Fibroblast of lung (primary cell): ENCODE results near the gene GIPC3.

Source experiments
- EZH2 ChIP-seq: IDR thresholded peaks from 2 replicates; pipeline ENCODE4 v1.5.1; 2012; ENCODE audit warnings: low read length, control low read depth, mild to moderate bottlenecking; ENCODE audit errors: missing control alignments
- TF ChIP-seq, protein P1 (sequence below), 2 donors: IDR thresholded peaks in 1 of 2; conservative IDR thresholded peaks in 1 of 2; 1 replicate in 1 of 2; 2 replicates in 1 of 2; pipeline ENCODE4 v1.5.1; 2011 to 2012; ENCODE audit warnings: low read length in 2 of 2, control low read depth in 1 of 2, inconsistent platforms in 1 of 2, low read depth in 1 of 2, mild to moderate bottlenecking in 1 of 2

DNA sequence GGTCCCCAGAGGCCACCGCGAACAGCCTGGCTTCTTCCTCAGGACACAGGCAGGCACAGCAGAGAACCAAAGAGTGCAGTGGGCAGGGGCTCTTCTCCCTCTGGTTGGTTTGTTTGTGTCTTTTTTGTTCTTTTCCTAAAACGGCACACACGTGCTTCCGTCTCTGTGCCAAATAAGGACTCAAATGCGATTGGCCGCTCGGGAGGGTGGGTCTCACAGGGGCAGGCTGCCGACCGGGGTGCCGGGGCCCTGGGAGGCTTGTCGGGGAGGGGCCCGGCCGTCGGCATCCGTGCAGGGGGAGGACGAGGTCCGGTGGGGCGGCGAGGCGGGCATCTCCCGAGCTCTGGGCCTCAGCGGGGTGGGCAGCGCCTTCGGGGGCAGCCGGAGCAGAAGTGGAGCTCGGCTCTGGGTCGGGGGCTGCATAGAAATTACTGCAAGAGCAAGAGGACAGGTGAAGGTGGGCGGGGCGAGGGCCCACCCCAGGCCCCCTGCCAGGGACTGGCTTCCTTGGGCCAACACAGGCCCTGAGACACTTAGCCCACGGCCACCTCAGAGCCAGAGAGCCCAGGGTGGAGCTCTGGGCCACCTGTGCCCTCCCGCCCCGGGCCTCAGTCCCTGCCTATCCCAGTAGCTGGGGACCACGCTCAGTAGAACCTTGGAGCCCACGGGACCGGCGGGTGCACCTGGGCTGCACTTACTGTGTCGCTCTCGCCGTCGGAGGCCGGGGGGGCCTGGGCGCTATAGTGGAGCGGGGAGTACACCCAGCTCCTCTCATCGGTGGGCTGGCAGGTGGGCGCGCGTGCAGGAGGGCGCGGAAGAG, 47.7 kb downstream of the GIPC3 start:
- TF ChIP-seq, protein P1, sequence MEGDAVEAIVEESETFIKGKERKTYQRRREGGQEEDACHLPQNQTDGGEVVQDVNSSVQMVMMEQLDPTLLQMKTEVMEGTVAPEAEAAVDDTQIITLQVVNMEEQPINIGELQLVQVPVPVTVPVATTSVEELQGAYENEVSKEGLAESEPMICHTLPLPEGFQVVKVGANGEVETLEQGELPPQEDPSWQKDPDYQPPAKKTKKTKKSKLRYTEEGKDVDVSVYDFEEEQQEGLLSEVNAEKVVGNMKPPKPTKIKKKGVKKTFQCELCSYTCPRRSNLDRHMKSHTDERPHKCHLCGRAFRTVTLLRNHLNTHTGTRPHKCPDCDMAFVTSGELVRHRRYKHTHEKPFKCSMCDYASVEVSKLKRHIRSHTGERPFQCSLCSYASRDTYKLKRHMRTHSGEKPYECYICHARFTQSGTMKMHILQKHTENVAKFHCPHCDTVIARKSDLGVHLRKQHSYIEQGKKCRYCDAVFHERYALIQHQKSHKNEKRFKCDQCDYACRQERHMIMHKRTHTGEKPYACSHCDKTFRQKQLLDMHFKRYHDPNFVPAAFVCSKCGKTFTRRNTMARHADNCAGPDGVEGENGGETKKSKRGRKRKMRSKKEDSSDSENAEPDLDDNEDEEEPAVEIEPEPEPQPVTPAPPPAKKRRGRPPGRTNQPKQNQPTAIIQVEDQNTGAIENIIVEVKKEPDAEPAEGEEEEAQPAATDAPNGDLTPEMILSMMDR (conservative IDR thresholded peaks at IDR 0.05 in 1 of 2, IDR thresholded peaks at IDR 0.05 in 1 of 2; ENCODE audit: low read depth in 1 of 2, low read length in 2 of 2): no peak
- no peak for TF ChIP-seq EZH2
